IMR-90 (cell line): ENCODE measurements around the gene FBXO17. TPM values are rescaled to one million over a fixed set of nuclear protein-coding genes. Genes with fewer than 3 reads are reported as not detected.

Source experiments
- ATAC-seq: fragments of 200-7000 bp; cut with Tn5 transposase; 2 replicates; pipeline ENCODE4 v1.9.1; 2020; ENCODE audit warnings: low read depth, mild to moderate bottlenecking, moderate library complexity
- BruUV-seq: library from RNA; stranded (reverse); fragments of 400-500 nt; replicated peaks from 2 replicates; lab custom pipeline; 2021; lab: Mats Ljungman, UMichigan
- CTCF ChIA-PET: fragments of 300-600 bp; formaldehyde crosslinking; extraction: SDS; loops from one replicate; lab custom pipeline; 2021; ENCODE audit warnings: antibody characterized with exemption; lab: Yijun Ruan, JAX
- POLR2A ChIA-PET: fragments of 300-600 bp; sonication (Branson Sonifier 250); formaldehyde crosslinking; loops from one replicate; lab custom pipeline; 2022; ENCODE audit warnings: antibody characterized with exemption; ENCODE audit not compliant: unreplicated experiment; lab: Charles Lee
- DNase-seq: peaks from one replicate; pipeline ENCODE4 v3.0.0; 2013
- H2AFZ ChIP-seq: replicated peaks from 2 replicates; pipeline ENCODE3; 2013; ENCODE audit warnings: low read length, mild to moderate bottlenecking; ENCODE audit not compliant: poor library complexity
- H2AK5ac ChIP-seq: 2 replicates; pipeline ENCODE4 v1.6.1; 2013; ENCODE audit warnings: low read depth, low read length, inconsistent platforms
- H2AK9ac ChIP-seq: replicated peaks from 2 replicates; pipeline ENCODE3; 2013; ENCODE audit warnings: mild to moderate bottlenecking, low read depth, low read length, moderate library complexity; ENCODE audit not compliant: poor library complexity
- H2BK120ac ChIP-seq: 2 replicates; pipeline ENCODE4 v1.6.1; 2013; ENCODE audit warnings: low read depth, low read length, inconsistent platforms
- H2BK15ac ChIP-seq: 3 replicates; pipeline ENCODE4 v1.6.1; 2013; ENCODE audit warnings: low read depth, low read length, inconsistent platforms
- H2BK20ac ChIP-seq: 2 replicates; pipeline ENCODE4 v1.6.1; 2013; ENCODE audit warnings: low read depth, mild to moderate bottlenecking, inconsistent platforms, low read length, moderate library complexity
- H2BK5ac ChIP-seq: 2 replicates; pipeline ENCODE4 v1.6.1; 2013; ENCODE audit warnings: mild to moderate bottlenecking, low read depth, low read length, inconsistent platforms; ENCODE audit not compliant: poor library complexity, severe bottlenecking
- H3K14ac ChIP-seq: replicated peaks from 2 replicates; pipeline ENCODE4 v1.6.1; 2013; ENCODE audit warnings: low read depth, low read length, inconsistent platforms
- H3K18ac ChIP-seq: 2 replicates; pipeline ENCODE4 v1.6.1; 2013; ENCODE audit warnings: low read depth, low read length, control low read depth
- H3K23ac ChIP-seq: 2 replicates; pipeline ENCODE4 v1.6.1; 2013; ENCODE audit warnings: low read depth, low read length, inconsistent platforms
- H3K27ac ChIP-seq: 2 replicates; pipeline ENCODE4 v1.5.1; 2013; ENCODE audit warnings: mild to moderate bottlenecking, control low read depth, low read length; ENCODE audit not compliant: insufficient read depth
- H3K27me3 ChIP-seq: 2 replicates; pipeline ENCODE4 v1.6.1; 2013; ENCODE audit warnings: low read length; ENCODE audit not compliant: control insufficient read depth, insufficient read depth
- H3K36me3 ChIP-seq: 2 replicates; pipeline ENCODE4 v1.6.1; 2013; ENCODE audit warnings: low read length, mixed read lengths; ENCODE audit not compliant: control insufficient read depth, insufficient read depth
- H3K4ac ChIP-seq: 2 replicates; pipeline ENCODE4 v1.6.1; 2013; ENCODE audit warnings: low read depth, low read length, inconsistent platforms
- H3K4me1 ChIP-seq: 2 replicates; pipeline ENCODE4 v1.6.1; 2013; ENCODE audit warnings: low read length, mixed read lengths; ENCODE audit not compliant: control insufficient read depth, insufficient read depth
- H3K4me2 ChIP-seq: 2 replicates; pipeline ENCODE4 v1.6.1; 2013; ENCODE audit warnings: low read depth, mild to moderate bottlenecking, control low read depth, low read length, moderate library complexity
- H3K4me3 ChIP-seq: 2 replicates; pipeline ENCODE4 v1.5.1; 2013; ENCODE audit warnings: low read depth, mild to moderate bottlenecking, control low read depth, low read length, moderate library complexity; ENCODE audit not compliant: insufficient read depth
- H3K56ac ChIP-seq: 2 replicates; pipeline ENCODE4 v1.6.1; 2013; ENCODE audit warnings: low read length, inconsistent platforms; ENCODE audit not compliant: insufficient read depth; ENCODE audit errors: extremely low read depth
- H3K79me1 ChIP-seq, 2 experiments: 2 replicates each; pipeline ENCODE4 v1.6.1; 2013; ENCODE audit warnings: low read length in 2 of 2, inconsistent platforms in 1 of 2, low read depth in 1 of 2
- H3K9ac ChIP-seq: 2 replicates; pipeline ENCODE4 v1.6.1; 2013; ENCODE audit warnings: low read depth, low read length, control low read depth
- H3K9me1 ChIP-seq: 2 replicates; pipeline ENCODE4 v1.6.1; 2013; ENCODE audit warnings: low read length, inconsistent platforms; ENCODE audit not compliant: insufficient read depth
- H3K9me3 ChIP-seq: 2 replicates; pipeline ENCODE4 v1.6.1; 2013; ENCODE audit warnings: low read length; ENCODE audit not compliant: control insufficient read depth, insufficient read depth
- H4K20me1 ChIP-seq: 2 replicates; pipeline ENCODE4 v1.6.1; 2013; ENCODE audit warnings: low read length, inconsistent platforms; ENCODE audit not compliant: insufficient read depth
- H4K5ac ChIP-seq: 2 replicates; pipeline ENCODE4 v1.6.1; 2013; ENCODE audit warnings: mild to moderate bottlenecking, low read depth, low read length, control low read depth
- H4K8ac ChIP-seq, 2 experiments: 2 replicates each; pipeline ENCODE4 v1.6.1; 2013; ENCODE audit warnings: low read depth in 2 of 2, low read length in 2 of 2, control low read depth in 1 of 2, inconsistent platforms in 1 of 2
- H4K91ac ChIP-seq: 2 replicates; pipeline ENCODE4 v1.6.1; 2013; ENCODE audit warnings: low read depth, low read length, inconsistent platforms; ENCODE audit not compliant: insufficient read depth
- BHLHE40 ChIP-seq: fragments of 150-350 bp; IDR thresholded peaks from 2 replicates; pipeline ENCODE4 v1.6.1; 2016; ENCODE audit warnings: mild to moderate bottlenecking, low read depth, low read length
- CEBPB ChIP-seq: IDR thresholded peaks from 2 replicates; pipeline ENCODE4 v1.6.1; 2012; ENCODE audit warnings: low read depth, low read length, improper control_type of control experiment
- CHD1 ChIP-seq: IDR thresholded peaks from 2 replicates; pipeline ENCODE4 v1.6.1; 2012; ENCODE audit warnings: low read depth, low read length, improper control_type of control experiment
- FOS ChIP-seq: fragments of 150-350 bp; IDR thresholded peaks from 2 replicates; pipeline ENCODE4 v1.6.1; 2016; ENCODE audit warnings: low read depth, low read length
- MAFK ChIP-seq: IDR thresholded peaks from 2 replicates; pipeline ENCODE4 v1.6.1; 2012; ENCODE audit warnings: low read depth, low read length, improper control_type of control experiment
- MAZ ChIP-seq: IDR thresholded peaks from 2 replicates; pipeline ENCODE4 v1.6.1; 2012; ENCODE audit warnings: low read depth, mild to moderate bottlenecking, low read length, improper control_type of control experiment, moderate library complexity, borderline replicate concordance
- MXI1 ChIP-seq: IDR thresholded peaks from 2 replicates; pipeline ENCODE4 v1.6.1; 2012; ENCODE audit warnings: low read depth, mild to moderate bottlenecking, low read length, moderate library complexity, borderline replicate concordance
- POLR2A ChIP-seq: IDR thresholded peaks from 2 replicates; pipeline ENCODE4 v1.6.1; 2012; ENCODE audit warnings: mild to moderate bottlenecking, low read depth, low read length
- RAD21 ChIP-seq: IDR thresholded peaks from 2 replicates; pipeline ENCODE4 v1.6.1; 2012; ENCODE audit warnings: low read length, improper control_type of control experiment
- RCOR1 ChIP-seq: IDR thresholded peaks from 2 replicates; pipeline ENCODE4 v1.6.1; 2012; ENCODE audit warnings: mild to moderate bottlenecking, low read length, improper control_type of control experiment; ENCODE audit not compliant: insufficient replicate concordance
- RFX5 ChIP-seq: IDR thresholded peaks from 2 replicates; pipeline ENCODE4 v1.8.0; 2012; ENCODE audit warnings: low read depth, mild to moderate bottlenecking, low read length, moderate library complexity
- SMC3 ChIP-seq: fragments of 150-350 bp; IDR thresholded peaks from 2 replicates; pipeline ENCODE4 v1.6.1; 2016; ENCODE audit warnings: low read depth, mild to moderate bottlenecking, antibody characterized with exemption, low read length, moderate library complexity
- WGBS, 2 experiments: methylation state at CpG; one replicate each; pipeline versions ENCODE4 v1.1.5 to v1.1.7; 2013; ENCODE audit warnings: missing lambda C conversion rate in 2 of 2; ENCODE audit not compliant: insufficient read length in 1 of 2; ENCODE audit errors: extremely low coverage in 2 of 2; 5-methylcytosine and 5-hydroxymethylcytosine counted together
- dilution Hi-C: fragments of 300-500 bp; cut with HindIII; formaldehyde crosslinking; loops from one replicate; pipeline ENCODE4 v1.14.3; 2018; ENCODE audit warnings: low sequenced_read_pairs; ENCODE audit not compliant: unreplicated experiment
- in situ Hi-C: fragments of 300-500 bp; cut with MboI; formaldehyde crosslinking; loops from 3 replicates; pipeline ENCODE4 v1.14.3; 2019; ENCODE audit warnings: low sequenced_read_pairs, inconsistent platforms, mixed read lengths
- intact Hi-C: fragments of 100-400 bp; cut with micrococcal nuclease; formaldehyde crosslinking; loops from 2 replicates; pipeline ENCODE4 v1.10.0; 2022
- polyA plus RNA-seq, 3 experiments: library from polyadenylated mRNA; depleted of rRNA; stranded (reverse); fragments of >200 nt; gene quantifications; 2 replicates each; pipeline ENCODE4 v1.2.3, GENCODE V29; 2012; ENCODE audit warnings: low replicate concordance in 1 of 3
- total RNA-seq: library from RNA; depleted of rRNA; stranded (reverse); fragments of >200 nt; gene quantifications from 2 replicates; pipeline ENCODE4 v1.2.3, GENCODE V29; 2012
- TF ChIP-seq, protein P1 (sequence below): fragments of 150-350 bp; IDR thresholded peaks from 2 replicates; pipeline ENCODE4 v1.6.1; 2016; ENCODE audit warnings: low read depth, mild to moderate bottlenecking, low read length, moderate library complexity, borderline replicate concordance
- TF ChIP-seq, protein P2 (sequence below): conservative IDR thresholded peaks from 2 replicates; pipeline ENCODE4 v1.5.1; 2012; ENCODE audit warnings: mild to moderate bottlenecking, low read depth, low read length, improper control_type of control experiment
- TF ChIP-seq, protein P3 (sequence below): fragments of 150-350 bp; IDR thresholded peaks from 2 replicates; pipeline ENCODE4 v1.6.1; 2017; ENCODE audit warnings: mild to moderate bottlenecking, antibody characterized with exemption, low read length, low read depth

Gene FBXO17
- total and polyA plus RNA-seq, 2 of the 4 experiments (the other 2 are of a cell fraction): 10.8 to 20.7 TPM

DNA sequence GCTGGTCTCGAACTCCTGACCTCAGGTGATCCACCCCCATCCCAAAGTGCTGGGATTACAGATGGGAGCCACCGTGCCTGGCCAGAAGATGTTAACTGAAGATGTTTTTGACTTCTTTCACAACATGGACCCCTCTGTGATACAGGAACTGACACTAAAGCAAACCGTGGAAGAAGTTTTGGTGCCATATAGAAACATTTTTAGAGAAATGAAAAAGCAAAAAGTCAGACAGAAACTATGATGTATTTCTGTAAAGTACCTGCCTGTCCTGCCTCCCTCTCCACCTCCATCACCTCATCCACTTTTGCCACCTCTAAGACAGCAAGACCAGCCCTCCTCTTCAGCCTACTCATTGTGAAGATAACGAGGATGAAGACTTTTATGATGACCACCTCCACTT is 45.5 kb upstream of the FBXO17 start:
- no peak overlapping the region for H3K4me3 ChIP-seq
- no peak overlapping the region for H3K4ac ChIP-seq
- no TSS peak for BruUV-seq
- H4K8ac ChIP-seq: no peak overlapping the region
- 67% methylated on average over 1 of the region's 4 CpGs; no CpG with 5 or more reads in 1 of the 2 experiments for WGBS, 2 experiments
- no peak overlapping the region for H3K14ac ChIP-seq
- ChIA-PET CTCF (interaction anchor here (0.7 kb wide), 1 partner anchor 21 kb away, joined by 3 read pairs; no protein-coding TSS in a partner anchor), POLR2A (no interaction called here)
- H4K91ac ChIP-seq: no peak overlapping the region
- in situ Hi-C loops: no loop called here
- intact Hi-C loops: no loop called here
- no peak overlapping the region for H3K4me2 ChIP-seq
- H2BK20ac ChIP-seq: no peak overlapping the region
- peaks cover 3% of the 10 kb centered on the region for H3K9me3 ChIP-seq
- no peaks in the 10 kb centered on the region for H3K9me1 ChIP-seq
- no peak overlapping the region for H3K18ac ChIP-seq
- TF ChIP-seq FOS: no peak
- no peak for TF ChIP-seq RAD21
- TF ChIP-seq BHLHE40: no peak
- TF ChIP-seq RCOR1: no peak
- TF ChIP-seq RFX5: no peak
- TF ChIP-seq MAZ: no peak
- no peak for TF ChIP-seq CHD1
- TF ChIP-seq, protein P1, sequence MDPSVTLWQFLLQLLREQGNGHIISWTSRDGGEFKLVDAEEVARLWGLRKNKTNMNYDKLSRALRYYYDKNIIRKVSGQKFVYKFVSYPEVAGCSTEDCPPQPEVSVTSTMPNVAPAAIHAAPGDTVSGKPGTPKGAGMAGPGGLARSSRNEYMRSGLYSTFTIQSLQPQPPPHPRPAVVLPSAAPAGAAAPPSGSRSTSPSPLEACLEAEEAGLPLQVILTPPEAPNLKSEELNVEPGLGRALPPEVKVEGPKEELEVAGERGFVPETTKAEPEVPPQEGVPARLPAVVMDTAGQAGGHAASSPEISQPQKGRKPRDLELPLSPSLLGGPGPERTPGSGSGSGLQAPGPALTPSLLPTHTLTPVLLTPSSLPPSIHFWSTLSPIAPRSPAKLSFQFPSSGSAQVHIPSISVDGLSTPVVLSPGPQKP: no peak
- TF ChIP-seq, protein P2, sequence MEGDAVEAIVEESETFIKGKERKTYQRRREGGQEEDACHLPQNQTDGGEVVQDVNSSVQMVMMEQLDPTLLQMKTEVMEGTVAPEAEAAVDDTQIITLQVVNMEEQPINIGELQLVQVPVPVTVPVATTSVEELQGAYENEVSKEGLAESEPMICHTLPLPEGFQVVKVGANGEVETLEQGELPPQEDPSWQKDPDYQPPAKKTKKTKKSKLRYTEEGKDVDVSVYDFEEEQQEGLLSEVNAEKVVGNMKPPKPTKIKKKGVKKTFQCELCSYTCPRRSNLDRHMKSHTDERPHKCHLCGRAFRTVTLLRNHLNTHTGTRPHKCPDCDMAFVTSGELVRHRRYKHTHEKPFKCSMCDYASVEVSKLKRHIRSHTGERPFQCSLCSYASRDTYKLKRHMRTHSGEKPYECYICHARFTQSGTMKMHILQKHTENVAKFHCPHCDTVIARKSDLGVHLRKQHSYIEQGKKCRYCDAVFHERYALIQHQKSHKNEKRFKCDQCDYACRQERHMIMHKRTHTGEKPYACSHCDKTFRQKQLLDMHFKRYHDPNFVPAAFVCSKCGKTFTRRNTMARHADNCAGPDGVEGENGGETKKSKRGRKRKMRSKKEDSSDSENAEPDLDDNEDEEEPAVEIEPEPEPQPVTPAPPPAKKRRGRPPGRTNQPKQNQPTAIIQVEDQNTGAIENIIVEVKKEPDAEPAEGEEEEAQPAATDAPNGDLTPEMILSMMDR: no peak
- TF ChIP-seq SMC3: no peak
- TF ChIP-seq, protein P3, sequence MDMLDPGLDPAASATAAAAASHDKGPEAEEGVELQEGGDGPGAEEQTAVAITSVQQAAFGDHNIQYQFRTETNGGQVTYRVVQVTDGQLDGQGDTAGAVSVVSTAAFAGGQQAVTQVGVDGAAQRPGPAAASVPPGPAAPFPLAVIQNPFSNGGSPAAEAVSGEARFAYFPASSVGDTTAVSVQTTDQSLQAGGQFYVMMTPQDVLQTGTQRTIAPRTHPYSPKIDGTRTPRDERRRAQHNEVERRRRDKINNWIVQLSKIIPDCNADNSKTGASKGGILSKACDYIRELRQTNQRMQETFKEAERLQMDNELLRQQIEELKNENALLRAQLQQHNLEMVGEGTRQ: no peak
- no peak for TF ChIP-seq MAFK
- no peak for TF ChIP-seq POLR2A
- no peak for TF ChIP-seq MXI1
- no peak for TF ChIP-seq CEBPB
- no peak overlapping the region for H3K27ac ChIP-seq
- H3K36me3 ChIP-seq: no peaks in the 10 kb centered on the region
- H2BK15ac ChIP-seq: no peak overlapping the region
- no peak overlapping the region for H2BK120ac ChIP-seq
- H4K20me1 ChIP-seq: no peaks in the 10 kb centered on the region
- no peak overlapping the region for H4K5ac ChIP-seq
- dilution Hi-C loops: no loop called here
- no peak for ATAC-seq
- no peak overlapping the region for H3K56ac ChIP-seq
- no peak overlapping the region for H2AK9ac ChIP-seq
- DNase-seq: no peak
- no peak overlapping the region for H2BK5ac ChIP-seq
- no peak overlapping the region for H2AK5ac ChIP-seq
- no peak overlapping the region for H3K23ac ChIP-seq
- no peak overlapping the region for H2AFZ ChIP-seq
- peaks cover 16% of the 10 kb centered on the region for H3K27me3 ChIP-seq
- H3K79me1 ChIP-seq: no peaks in the 10 kb centered on the region
- H3K4me1 ChIP-seq: no peaks in the 10 kb centered on the region
- no peak overlapping the region for H3K9ac ChIP-seq
